ENCODE measurements around the gene FOXO1.

GRCh38 chr13:40550130-40550529, 116.3 kb downstream of the FOXO1 start:
- TF ChIP-seq POLR2AphosphoS5 (IDR thresholded peaks at IDR 0.05), result no peak
- TF ChIP-seq, protein P1, sequence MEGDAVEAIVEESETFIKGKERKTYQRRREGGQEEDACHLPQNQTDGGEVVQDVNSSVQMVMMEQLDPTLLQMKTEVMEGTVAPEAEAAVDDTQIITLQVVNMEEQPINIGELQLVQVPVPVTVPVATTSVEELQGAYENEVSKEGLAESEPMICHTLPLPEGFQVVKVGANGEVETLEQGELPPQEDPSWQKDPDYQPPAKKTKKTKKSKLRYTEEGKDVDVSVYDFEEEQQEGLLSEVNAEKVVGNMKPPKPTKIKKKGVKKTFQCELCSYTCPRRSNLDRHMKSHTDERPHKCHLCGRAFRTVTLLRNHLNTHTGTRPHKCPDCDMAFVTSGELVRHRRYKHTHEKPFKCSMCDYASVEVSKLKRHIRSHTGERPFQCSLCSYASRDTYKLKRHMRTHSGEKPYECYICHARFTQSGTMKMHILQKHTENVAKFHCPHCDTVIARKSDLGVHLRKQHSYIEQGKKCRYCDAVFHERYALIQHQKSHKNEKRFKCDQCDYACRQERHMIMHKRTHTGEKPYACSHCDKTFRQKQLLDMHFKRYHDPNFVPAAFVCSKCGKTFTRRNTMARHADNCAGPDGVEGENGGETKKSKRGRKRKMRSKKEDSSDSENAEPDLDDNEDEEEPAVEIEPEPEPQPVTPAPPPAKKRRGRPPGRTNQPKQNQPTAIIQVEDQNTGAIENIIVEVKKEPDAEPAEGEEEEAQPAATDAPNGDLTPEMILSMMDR (IDR thresholded peaks at IDR 0.05 in 8 of 11, conservative IDR thresholded peaks at IDR 0.05 in 3 of 11), result no peak
